Endothelial cell of umbilical vein (primary cell): Measurements from ENCODE around the gene ACSF3. TPM values are rescaled to one million over a fixed set of nuclear protein-coding genes. Genes with fewer than 3 reads are reported as not detected.

Source experiments
- BruUV-seq: library from RNA; stranded (reverse); fragments of 400-500 nt; replicated peaks from 2 replicates; lab custom pipeline; 2021; lab: Mats Ljungman, UMichigan
- CTCF ChIA-PET: fragments of 300-600, 350-600 bp; sonication (Branson Sonifier 250); formaldehyde crosslinking; loops from one replicate; lab custom pipeline; 2021; ENCODE audit warnings: antibody characterized with exemption, inconsistent platforms; lab: Charles Lee
- POLR2A ChIA-PET: fragments of 300-600, 350-600 bp; sonication (Branson Sonifier 250); formaldehyde crosslinking; loops from one replicate; lab custom pipeline; 2021; ENCODE audit warnings: antibody characterized with exemption, inconsistent platforms; lab: Charles Lee
- DNase-seq: peaks from one replicate; pipeline ENCODE4 v3.0.0-alpha.2; 2011; ENCODE audit warnings: low read depth, low spot score
- FAIRE-seq: peaks from 2 replicates; lab custom pipeline; 2011; peaks lifted over from hg19 to GRCh38; lab: Jason Lieb, UNC
- H2AFZ ChIP-seq: 2 replicates; pipeline ENCODE4 v1.6.0; 2012; ENCODE audit warnings: low read depth, low read length, control low read depth, inconsistent platforms
- H3K27ac ChIP-seq: 2 replicates; pipeline ENCODE4 v1.5.1; 2011; ENCODE audit warnings: low read depth, mild to moderate bottlenecking, control low read depth, low read length, moderate library complexity; ENCODE audit not compliant: insufficient read depth
- H3K27me3 ChIP-seq, 2 experiments: 2 replicates each; pipeline versions ENCODE4 v1.6.0 to v1.6.1; 2011; ENCODE audit warnings: low read length in 2 of 2, mixed read lengths in 1 of 2; ENCODE audit not compliant: control insufficient read depth in 2 of 2, insufficient read depth in 2 of 2
- H3K36me3 ChIP-seq, 2 experiments: 2 replicates in 1 of 2; 3 replicates in 1 of 2; pipeline ENCODE4 v1.5.1; 2011; ENCODE audit warnings: low read length in 2 of 2, mild to moderate bottlenecking in 1 of 2, moderate library complexity in 1 of 2; ENCODE audit not compliant: control insufficient read depth in 2 of 2, insufficient read depth in 2 of 2; ENCODE audit errors: extremely low read depth in 1 of 2
- H3K4me1 ChIP-seq: 3 replicates; pipeline ENCODE4 v1.5.1; 2011; ENCODE audit warnings: mild to moderate bottlenecking, low read length; ENCODE audit not compliant: control insufficient read depth, insufficient read depth; ENCODE audit errors: extremely low read depth
- H3K4me2 ChIP-seq: 2 replicates; pipeline ENCODE4 v1.6.1; 2011; ENCODE audit warnings: low read length, control low read depth, mixed read lengths; ENCODE audit not compliant: insufficient read depth
- H3K4me3 ChIP-seq, 3 experiments: fragments of 200-600 bp in 1 of 3; sonication (generic), shearing (Covaris generic) in 1 of 3; replicated peaks in 1 of 3; 2 replicates each; pipeline ENCODE4 v1.5.1; 2011 to 2016; ENCODE audit warnings: control low read depth in 3 of 3, low read length in 3 of 3, mild to moderate bottlenecking in 2 of 3, inconsistent platforms in 1 of 3, low read depth in 1 of 3, moderate library complexity in 1 of 3; ENCODE audit not compliant: insufficient read depth in 1 of 3
- H3K79me2 ChIP-seq: 2 replicates; pipeline ENCODE4 v1.6.0; 2012; ENCODE audit warnings: low read length, inconsistent platforms; ENCODE audit not compliant: control insufficient read depth, insufficient read depth
- H3K9ac ChIP-seq: replicated peaks from 2 replicates; pipeline ENCODE3; 2011; ENCODE audit warnings: low read length, control low read depth; ENCODE audit not compliant: insufficient read depth; ENCODE audit errors: extremely low read depth
- H3K9me1 ChIP-seq: replicated peaks from 3 replicates; pipeline ENCODE4 v1.6.0; 2011; ENCODE audit warnings: mild to moderate bottlenecking, low read length; ENCODE audit not compliant: control insufficient read depth, insufficient read depth; ENCODE audit errors: extremely low read depth
- H3K9me3 ChIP-seq: replicated peaks from 2 replicates; pipeline ENCODE4 v1.5.1; 2012; ENCODE audit warnings: low read length, inconsistent platforms; ENCODE audit not compliant: control insufficient read depth, insufficient read depth
- H4K20me1 ChIP-seq: replicated peaks from 2 replicates; pipeline ENCODE3; 2011; ENCODE audit warnings: mild to moderate bottlenecking, low read length; ENCODE audit not compliant: control insufficient read depth, insufficient read depth; ENCODE audit errors: extremely low read depth
- EZH2 ChIP-seq: IDR thresholded peaks from 2 replicates; pipeline ENCODE4 v1.6.1; 2012; ENCODE audit warnings: borderline replicate concordance, low read depth, mild to moderate bottlenecking, moderate library complexity, low read length, inconsistent platforms; ENCODE audit not compliant: severe bottlenecking
- FOS ChIP-seq: IDR thresholded peaks from 2 replicates; pipeline ENCODE4 v1.6.1; 2011; ENCODE audit warnings: mild to moderate bottlenecking, low read length, moderate library complexity, borderline replicate concordance; ENCODE audit not compliant: insufficient read depth
- GATA2 ChIP-seq: IDR thresholded peaks from 2 replicates; pipeline ENCODE4 v1.7.0; 2011; ENCODE audit warnings: low read depth, mild to moderate bottlenecking, moderate library complexity, mixed read lengths, low read length; ENCODE audit not compliant: insufficient read length, insufficient read depth
- JUN ChIP-seq: IDR thresholded peaks from 2 replicates; pipeline ENCODE4 v1.6.1; 2011; ENCODE audit warnings: borderline replicate concordance, low read depth; ENCODE audit not compliant: insufficient read length, insufficient read depth
- MAX ChIP-seq: IDR thresholded peaks from 2 replicates; pipeline ENCODE4 v1.6.1; 2011; ENCODE audit not compliant: insufficient read depth, insufficient read length
- MYC ChIP-seq: IDR thresholded peaks from one replicate; pipeline ENCODE4 v1.6.1; 2011; ENCODE audit warnings: mild to moderate bottlenecking, low read depth, low read length
- POLR2A ChIP-seq: IDR thresholded peaks from 2 replicates; pipeline ENCODE4 v1.6.1; 2012; ENCODE audit warnings: low read depth, mild to moderate bottlenecking, control low read depth, low read length
- POLR2AphosphoS5 ChIP-seq: IDR thresholded peaks from 2 replicates; pipeline ENCODE4 v1.6.1; 2012; ENCODE audit warnings: low read depth, mild to moderate bottlenecking, control low read depth, low read length, moderate library complexity; ENCODE audit not compliant: insufficient read depth
- dilution Hi-C: fragments of 300-500 bp; cut with MboI; formaldehyde crosslinking; loops from one replicate; pipeline ENCODE4 v1.15.0; 2019; ENCODE audit warnings: low sequenced_read_pairs; ENCODE audit not compliant: extremely low pct_ligation_motif_present
- intact Hi-C: fragments of 100-400 bp; cut with micrococcal nuclease; formaldehyde crosslinking; loops from one replicate; pipeline ENCODE4 v1.10.0; 2022
- polyA plus RNA-seq, 4 experiments: library from polyadenylated mRNA; depleted of rRNA in 3 of 4; stranded (reverse) in 3 of 4; unstranded in 1 of 4; fragments of >200 nt; gene quantifications; 2 replicates each; pipeline versions ENCODE4 v1.2.1 to v1.2.3, GENCODE V29; 2011 to 2012; ENCODE audit warnings: missing spikeins in 1 of 4
- total RNA-seq: library from RNA; stranded (reverse); gene quantifications from 2 replicates; pipeline ENCODE4 v1.2.3, GENCODE V29; 2021
- TF ChIP-seq, protein P1 (sequence below), 2 donors: IDR thresholded peaks; 1 replicate in 1 of 2; 2 replicates in 1 of 2; pipeline ENCODE4 v1.5.1; 2011; ENCODE audit warnings: low read length in 2 of 2, mild to moderate bottlenecking in 2 of 2, moderate library complexity in 2 of 2, control low read depth in 1 of 2, inconsistent platforms in 1 of 2, low read depth in 1 of 2; ENCODE audit not compliant: insufficient read depth in 1 of 2; ENCODE audit errors: extremely low read depth in 1 of 2

Gene ACSF3
- total and polyA plus RNA-seq, 2 donors (not counting 3 experiments of a cell fraction or from before 2014, with no cell fraction given) = 18.6 to 33.2 TPM

DNA sequence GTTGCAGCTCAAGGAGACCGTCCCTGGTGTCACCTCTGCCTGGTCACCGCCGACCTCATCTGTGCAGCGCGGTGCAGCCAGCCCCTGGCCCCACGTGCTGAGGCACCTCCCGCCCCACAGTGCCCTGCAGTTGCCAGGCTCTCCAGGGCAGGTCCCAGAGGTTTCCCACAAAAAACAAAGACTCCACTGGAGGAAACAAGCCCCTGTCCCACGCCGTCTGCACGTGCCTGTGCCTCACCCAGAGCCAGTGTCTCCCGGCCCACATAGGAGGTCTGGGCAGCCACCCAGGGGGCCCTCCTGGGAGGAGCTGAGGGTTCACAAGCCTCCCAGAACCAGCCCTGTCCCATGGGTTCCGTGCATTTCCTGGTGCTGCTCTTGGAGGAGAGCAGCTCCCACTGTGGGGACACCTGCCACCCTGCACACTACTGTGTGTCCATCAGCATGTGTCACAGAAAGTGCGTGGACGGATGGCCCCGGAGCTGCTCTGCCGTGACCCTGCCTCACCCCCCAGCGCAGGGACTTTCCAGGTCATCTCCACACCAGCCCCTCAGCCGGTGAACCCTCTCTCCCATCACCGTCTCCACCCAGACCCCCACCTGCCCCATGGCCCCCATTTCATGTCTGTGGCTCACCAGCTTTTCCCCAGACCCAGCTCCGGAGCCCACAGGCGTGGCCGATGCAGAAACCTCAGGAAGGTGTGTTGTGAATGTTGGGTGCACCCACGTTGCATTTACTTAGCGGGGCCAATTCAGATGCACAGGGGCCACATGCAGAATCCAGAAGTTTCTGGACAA lies 60.9 kb downstream of the ACSF3 start:
- ChIA-PET POLR2A (no interaction called here), CTCF (no interaction called here)
- H3K36me3 ChIP-seq = peaks cover 0 to 2% of the 10 kb centered on the region in 2 experiments
- H3K9me3 ChIP-seq = no peaks in the 10 kb centered on the region
- H3K9me1 ChIP-seq = no peaks in the 10 kb centered on the region
- no peak overlapping the region for H2AFZ ChIP-seq
- H4K20me1 ChIP-seq = no peaks in the 10 kb centered on the region
- H3K27me3 ChIP-seq = no peaks in the 10 kb centered on the region
- no peak overlapping the region for H3K9ac ChIP-seq
- intact Hi-C loops (no loop called here), dilution Hi-C loops (no loop called here)
- DNase-seq = no peak
- BruUV-seq = no TSS peak
- H3K4me3 ChIP-seq = no peak overlapping the region
- no peak overlapping the region for H3K4me2 ChIP-seq
- no peaks in the 10 kb centered on the region for H3K79me2 ChIP-seq
- TF ChIP-seq MAX (no peak), POLR2A (no peak), POLR2AphosphoS5 (no peak), JUN (no peak), EZH2 (no peak), GATA2 (no peak), FOS (no peak), MYC (no peak)
- TF ChIP-seq, protein P1, sequence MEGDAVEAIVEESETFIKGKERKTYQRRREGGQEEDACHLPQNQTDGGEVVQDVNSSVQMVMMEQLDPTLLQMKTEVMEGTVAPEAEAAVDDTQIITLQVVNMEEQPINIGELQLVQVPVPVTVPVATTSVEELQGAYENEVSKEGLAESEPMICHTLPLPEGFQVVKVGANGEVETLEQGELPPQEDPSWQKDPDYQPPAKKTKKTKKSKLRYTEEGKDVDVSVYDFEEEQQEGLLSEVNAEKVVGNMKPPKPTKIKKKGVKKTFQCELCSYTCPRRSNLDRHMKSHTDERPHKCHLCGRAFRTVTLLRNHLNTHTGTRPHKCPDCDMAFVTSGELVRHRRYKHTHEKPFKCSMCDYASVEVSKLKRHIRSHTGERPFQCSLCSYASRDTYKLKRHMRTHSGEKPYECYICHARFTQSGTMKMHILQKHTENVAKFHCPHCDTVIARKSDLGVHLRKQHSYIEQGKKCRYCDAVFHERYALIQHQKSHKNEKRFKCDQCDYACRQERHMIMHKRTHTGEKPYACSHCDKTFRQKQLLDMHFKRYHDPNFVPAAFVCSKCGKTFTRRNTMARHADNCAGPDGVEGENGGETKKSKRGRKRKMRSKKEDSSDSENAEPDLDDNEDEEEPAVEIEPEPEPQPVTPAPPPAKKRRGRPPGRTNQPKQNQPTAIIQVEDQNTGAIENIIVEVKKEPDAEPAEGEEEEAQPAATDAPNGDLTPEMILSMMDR (IDR thresholded peaks at IDR 0.05; ENCODE audit: extremely low read depth in 1 of 2, insufficient read depth in 1 of 2, low read depth in 1 of 2, low read length in 2 of 2) = no peak
- FAIRE-seq = no peak
- no peaks in the 10 kb centered on the region for H3K4me1 ChIP-seq
- no peak overlapping the region for H3K27ac ChIP-seq
